Astrocyte of the cerebellum (primary cell): ENCODE measurements around the gene FOXP4.

Experiments
- DNase-seq: peaks from one replicate; pipeline ENCODE4 v3.0.0-alpha.2; 2011; ENCODE audit warnings: low read depth
- H3K4me3 ChIP-seq: 2 replicates; pipeline ENCODE4 v1.5.1; 2011; ENCODE audit warnings: mild to moderate bottlenecking, low read depth, low read length, moderate library complexity
- in situ Hi-C: cut with HindIII; loops from 2 replicates; pipeline ENCODE4 v1.10.0; 2017; ENCODE audit warnings: low sequenced_read_pairs
- TF ChIP-seq, protein P1 (sequence below): IDR thresholded peaks from 2 replicates; pipeline ENCODE4 v1.5.1; 2012; ENCODE audit warnings: low read length, low read depth, moderate library complexity, mild to moderate bottlenecking; ENCODE audit errors: missing control alignments

FOXP4 gene

DNA sequence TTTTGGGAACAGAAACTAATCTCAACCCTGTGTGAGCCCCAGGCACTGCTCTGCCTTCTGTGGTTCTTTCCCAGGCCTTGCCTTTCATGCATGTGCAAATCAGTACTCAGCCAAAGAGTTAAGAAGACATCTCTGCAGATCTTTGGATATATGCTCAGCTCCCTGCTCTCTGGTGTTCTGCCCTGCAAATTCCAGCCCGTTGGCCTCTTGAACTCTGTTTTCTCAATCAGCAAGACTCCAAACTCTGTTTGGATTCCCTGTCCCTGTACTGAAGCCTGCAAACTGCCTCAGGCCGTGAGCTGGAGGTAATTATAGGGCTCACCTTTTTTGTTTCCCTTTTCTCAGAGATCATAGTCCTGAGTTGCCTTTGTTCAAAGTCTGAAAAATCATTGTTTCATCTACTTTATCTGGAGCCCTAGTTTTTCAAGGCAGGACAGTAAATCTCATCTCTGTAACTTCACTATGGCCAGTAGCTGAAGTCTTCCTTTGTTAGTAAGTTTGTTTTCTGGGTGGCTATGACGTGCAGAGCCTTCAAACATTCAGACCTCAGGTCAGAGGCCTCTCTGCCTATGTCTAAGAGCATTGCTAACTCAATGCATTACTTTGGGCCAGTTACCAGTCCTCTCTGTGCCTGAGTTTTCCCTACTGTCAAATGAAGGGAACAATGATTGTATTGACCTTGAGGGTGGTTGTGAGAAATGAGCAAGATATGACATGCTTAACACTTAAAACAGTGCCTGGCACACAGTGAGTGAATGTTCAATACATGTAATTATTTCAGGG, 76.2 kb downstream of the FOXP4 start:
- H3K4me3 ChIP-seq: no peak overlapping the region
- no peak for DNase-seq
- TF ChIP-seq, protein P1, sequence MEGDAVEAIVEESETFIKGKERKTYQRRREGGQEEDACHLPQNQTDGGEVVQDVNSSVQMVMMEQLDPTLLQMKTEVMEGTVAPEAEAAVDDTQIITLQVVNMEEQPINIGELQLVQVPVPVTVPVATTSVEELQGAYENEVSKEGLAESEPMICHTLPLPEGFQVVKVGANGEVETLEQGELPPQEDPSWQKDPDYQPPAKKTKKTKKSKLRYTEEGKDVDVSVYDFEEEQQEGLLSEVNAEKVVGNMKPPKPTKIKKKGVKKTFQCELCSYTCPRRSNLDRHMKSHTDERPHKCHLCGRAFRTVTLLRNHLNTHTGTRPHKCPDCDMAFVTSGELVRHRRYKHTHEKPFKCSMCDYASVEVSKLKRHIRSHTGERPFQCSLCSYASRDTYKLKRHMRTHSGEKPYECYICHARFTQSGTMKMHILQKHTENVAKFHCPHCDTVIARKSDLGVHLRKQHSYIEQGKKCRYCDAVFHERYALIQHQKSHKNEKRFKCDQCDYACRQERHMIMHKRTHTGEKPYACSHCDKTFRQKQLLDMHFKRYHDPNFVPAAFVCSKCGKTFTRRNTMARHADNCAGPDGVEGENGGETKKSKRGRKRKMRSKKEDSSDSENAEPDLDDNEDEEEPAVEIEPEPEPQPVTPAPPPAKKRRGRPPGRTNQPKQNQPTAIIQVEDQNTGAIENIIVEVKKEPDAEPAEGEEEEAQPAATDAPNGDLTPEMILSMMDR: no peak
- in situ Hi-C loops: no loop called here

- no peak for DNase-seq
- TF ChIP-seq, protein P1: no peak
- no peak overlapping the region for H3K4me3 ChIP-seq
- in situ Hi-C loops: no loop called here
Observed at GRCh38 chr6:41623330-41623729, 77.1 kb downstream of the FOXP4 start.

DNA sequence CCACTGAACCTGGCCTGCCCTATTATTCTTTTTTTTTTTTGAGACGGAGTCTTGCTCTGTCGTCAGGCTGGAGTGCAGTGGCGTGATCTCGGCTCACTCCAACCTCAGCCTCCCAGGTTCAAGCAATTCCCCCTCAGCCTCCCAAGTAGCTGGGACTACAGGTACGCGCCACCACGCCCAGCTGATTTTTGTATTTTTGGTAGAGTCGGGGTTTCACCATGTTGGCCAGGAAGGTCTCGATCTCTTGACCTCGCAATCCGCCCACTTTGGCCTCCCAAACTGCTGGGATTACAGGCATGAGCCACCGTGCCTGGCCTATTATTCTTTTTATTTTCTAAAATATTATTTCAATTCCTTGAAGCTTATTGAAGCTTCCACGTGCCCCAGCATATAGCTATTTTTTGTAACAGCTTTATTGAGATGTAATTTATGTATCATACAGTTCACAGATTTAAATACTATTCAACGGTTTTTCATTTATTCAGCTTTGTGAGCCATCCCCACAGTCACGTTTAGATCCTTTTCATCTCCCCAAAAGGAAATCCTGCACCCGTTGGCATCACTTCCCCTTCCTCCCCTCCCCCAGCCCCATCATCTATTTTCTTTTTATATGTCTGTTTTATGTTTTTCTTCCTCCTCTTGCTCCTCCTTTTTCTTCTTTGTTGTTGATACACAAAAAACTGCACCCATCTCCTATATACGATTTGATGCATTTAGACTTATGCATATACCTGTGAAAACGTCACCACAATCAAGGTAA, 78.6 kb downstream of the FOXP4 start:
- H3K4me3 ChIP-seq: no peak overlapping the region
- DNase-seq: no peak
- in situ Hi-C loops: no loop called here
- TF ChIP-seq, protein P1: no peak

DNA sequence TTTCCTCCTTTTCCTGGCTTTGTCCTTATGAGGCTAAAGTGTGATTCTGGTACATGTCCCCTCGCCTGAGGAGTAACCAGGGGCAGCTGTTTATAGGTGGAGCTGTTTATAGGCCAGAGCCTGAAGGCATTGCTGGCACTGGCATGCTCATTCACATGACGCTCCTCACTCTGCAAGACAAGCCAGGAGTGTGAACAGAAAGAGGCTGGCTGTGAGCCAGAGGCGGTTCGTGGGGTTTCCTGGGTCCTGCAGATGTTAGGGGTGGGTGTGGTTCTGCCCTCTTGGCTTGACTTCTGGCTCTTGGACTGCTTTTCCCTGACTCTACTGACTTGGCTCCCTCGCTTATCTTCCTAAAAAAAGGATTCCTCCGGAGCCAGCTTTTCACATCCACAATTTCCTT, 79.3 kb downstream of the FOXP4 start:
- H3K4me3 ChIP-seq: no peak overlapping the region
- in situ Hi-C loops: no loop called here
- TF ChIP-seq, protein P1: no peak
- no peak for DNase-seq

DNA sequence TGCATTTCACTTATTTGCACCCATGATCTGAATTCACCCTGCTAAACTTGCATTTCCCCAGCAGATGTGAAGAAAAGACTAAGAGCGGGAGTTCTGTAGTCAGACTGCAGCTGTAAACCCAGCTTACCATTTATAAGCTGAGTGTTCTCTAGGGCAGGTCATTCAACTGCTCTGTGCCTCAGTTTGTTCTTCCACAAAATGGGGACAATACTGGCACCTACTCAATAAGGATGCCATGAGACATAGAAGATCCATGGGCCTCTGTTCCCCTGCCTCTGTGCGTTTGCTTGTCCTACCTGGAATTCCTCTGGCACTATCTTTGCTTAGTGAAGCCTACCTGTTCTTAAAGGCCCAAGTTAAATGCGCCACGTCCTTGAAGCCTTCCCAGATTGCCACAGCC, 79.8 kb downstream of the FOXP4 start:
- in situ Hi-C loops: no loop called here
- TF ChIP-seq, protein P1: no peak

GRCh38 chr6:41626917-41627316, 80.7 kb downstream of the FOXP4 start:
- in situ Hi-C loops: no loop called here
- TF ChIP-seq, protein P1: no peak
- no peak overlapping the region for H3K4me3 ChIP-seq
- DNase-seq: no peak

More for the DNA sequence above, 79.8 kb downstream of the FOXP4 start:
- no peak overlapping the region for H3K4me3 ChIP-seq
- DNase-seq: no peak
